ENCODE measurements around the gene NOVA1.

Gene NOVA1

DNA sequence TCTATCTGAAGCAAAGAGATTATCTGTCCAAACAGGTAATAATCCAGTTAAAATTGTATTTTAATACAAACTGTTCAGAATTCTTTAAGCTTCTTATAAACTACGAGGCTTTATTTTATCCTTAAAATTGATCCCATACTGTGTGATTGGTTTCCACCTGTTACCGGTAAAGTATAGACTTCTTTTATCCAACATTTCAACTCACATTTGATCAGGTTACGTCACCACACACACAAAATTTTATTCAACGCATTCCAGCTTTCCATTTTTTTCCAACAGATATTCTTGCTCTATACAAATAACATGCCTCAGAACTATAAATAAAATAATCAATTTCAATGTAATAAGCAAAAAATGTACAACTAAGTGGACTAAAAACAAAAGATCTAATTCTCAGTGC is 4.5 kb downstream of the NOVA1 start:
- DNase-seq = no peak

DNA sequence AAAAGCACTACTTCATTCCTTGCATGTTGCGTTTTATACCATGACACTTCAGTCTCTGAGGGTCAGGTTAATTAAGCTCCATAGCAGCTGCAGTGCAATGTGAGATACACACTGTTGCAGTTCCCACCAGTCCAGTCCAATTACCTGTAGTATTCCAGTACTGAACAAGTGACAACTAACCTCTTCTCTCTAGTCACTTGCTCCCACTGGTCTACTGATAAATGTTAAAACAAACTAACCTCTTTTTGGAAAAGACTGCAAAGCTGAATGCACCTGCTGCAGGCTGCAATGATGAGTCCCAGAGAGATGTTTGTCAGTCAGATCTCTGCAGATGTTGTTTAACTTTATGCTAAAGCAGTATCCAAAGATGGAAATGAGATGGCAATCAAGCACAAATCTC is 7.9 kb downstream of the NOVA1 start:
- DNase-seq = no peak

DNA sequence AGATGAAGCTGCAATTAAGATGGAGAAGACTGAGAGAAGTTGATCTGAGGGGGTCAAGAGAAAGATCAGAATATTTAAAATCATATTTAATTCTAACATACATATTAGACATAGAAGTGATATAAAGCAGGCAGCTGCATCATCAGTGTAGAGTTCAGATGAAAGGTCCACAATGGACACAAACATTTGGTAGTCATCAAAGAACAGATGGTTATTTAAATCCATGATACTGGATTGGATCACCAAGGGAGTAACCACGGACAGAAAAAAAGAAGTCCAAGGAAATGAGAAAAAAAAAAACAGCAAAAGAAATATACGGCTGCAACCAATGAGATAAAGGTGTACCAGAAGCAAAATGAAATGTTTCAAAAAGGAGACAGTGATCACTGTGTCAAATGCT is 20.1 kb downstream of the NOVA1 start:
- DNase-seq = no peak

DNA sequence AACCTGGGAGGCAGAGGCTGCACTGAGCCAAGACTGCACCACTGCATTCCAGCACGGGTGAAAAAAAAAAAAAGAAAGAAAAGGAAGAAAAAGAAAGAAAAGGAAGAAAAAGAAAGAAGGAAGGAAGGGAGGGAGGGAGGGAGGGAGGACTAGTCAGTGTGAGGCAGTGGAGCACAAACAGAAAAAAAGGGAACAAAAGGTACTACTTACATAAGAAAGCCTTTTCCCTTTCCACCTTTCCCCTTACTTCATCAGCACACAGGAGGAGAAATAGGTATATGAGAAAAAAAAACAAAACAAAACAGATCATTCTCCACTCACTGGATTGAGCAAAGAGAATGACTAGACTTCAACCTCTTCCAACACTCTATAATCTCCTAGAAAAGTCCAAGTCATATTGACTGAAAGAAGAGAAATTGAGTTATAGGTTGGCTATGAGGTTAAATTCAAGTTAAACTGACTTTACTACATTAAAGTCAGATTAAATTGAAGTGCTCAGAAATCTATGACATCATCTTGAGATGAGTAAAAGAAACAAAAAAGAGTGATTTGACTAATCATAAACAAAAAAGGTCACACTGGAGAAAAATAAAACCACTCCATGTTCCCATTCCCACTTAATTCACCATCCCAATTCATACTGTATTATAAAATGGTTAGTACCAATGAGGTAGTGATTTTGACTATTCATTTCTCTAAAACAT is 43.6 kb downstream of the NOVA1 start:
- DNase-seq = no peak

DNA sequence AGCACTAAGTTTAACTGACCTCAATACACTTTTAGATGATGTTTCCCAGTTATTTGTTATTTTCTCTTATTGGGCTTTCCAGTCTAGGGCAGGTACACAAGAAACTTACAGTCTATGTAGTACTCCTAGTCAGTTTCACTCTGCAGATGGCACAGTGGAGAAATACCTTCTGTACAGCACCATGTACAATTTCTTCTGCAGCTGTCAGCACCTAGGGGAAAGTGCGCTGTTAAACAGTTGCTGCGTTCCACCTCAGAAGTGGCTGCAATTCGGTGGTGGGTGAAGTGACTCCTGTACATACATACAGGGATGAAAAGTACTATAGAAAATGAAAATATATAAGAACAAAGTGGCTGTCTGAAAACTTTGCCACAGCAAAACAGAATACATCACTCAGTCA is 48.3 kb downstream of the NOVA1 start:
- no peak for DNase-seq

DNA sequence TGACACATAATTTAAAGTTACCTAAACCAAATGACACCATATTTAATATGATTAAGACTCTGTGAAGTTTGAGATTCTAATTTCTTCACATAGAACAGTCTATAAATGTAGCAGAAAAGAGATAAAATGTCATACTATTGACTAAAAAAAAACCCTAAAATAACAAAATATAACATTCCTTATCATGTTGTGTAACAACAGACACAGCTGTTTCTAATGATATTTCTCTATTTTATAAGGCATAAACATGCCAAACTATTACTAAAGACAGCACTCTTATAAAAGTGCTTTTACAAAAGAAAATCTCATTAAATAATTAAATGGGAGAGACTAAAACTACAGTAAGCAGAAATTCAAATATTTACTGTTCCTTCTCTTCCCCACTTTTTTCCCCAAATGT is 49.4 kb downstream of the NOVA1 start:
- DNase-seq = no peak

DNA sequence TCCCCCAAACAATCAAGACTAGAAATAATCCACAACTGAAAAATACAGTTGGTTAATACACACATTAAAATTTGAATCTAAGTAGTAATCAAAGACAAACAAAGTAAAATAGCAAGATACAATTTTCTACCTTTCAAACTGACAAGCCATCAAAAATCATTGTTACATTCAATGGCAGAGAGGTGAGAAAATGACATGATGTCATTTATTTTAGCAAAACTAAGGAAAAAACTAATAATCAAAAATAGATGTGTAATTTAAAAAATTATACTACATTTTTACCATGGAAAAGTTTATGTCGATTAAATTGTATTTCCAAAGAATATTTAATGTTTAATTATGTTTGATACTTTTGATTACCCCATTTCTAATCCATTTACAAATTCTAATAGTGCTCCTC is 59.7 kb downstream of the NOVA1 start:
- no peak for DNase-seq

DNA sequence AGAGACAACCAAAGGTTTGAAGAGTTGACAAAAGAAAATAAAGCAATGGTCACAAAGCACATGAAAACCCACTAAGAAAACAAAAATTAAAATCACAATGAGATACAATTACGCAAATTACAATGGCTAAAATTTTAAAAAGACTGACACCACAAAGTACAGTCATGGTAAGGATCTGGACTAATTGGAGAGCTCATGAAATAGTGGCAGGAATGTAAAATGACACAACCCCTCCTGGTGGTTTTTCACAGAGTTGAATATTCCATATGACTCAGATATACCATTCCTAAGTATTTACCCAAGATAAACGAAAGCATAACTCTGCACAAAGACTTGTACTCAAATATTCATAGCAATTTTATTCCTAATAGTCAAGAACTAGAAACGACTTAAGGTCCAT is 65.9 kb downstream of the NOVA1 start:
- no peak for DNase-seq

DNA sequence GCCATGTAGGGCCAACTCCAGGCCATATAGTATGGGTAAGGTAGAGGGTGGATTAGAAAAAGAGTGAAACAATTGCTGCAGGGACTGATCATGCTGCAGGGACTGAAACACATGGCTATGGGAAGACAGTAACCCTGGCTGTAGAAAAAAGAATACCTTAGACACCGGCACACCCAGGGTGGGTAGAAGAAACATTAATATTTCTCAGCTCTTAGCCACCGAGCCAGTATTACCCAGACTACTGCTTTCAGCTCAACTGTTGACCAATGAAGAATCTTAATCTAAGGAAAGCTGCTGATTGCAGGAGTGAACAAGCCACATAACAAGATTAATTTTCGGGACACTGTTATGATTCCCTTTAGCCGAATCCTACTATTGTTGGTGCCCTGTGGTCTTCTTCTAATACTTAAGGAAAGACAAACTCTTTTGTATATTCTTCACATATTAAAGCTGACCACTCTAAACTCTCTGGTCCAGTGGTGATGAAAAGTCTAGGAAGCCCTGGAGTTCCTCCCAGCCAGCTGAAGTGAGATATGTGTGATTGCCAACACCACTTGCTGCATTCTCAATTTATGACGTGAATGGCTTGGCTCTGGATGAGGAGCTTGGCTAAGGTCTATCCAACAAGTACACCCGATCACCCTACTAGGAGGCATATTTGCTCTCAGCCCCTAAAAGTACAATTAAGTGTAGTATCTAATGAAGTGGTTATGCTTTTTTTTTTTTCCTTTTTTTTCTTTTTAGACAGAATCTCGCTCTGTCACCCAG is 69.2 kb downstream of the NOVA1 start:
- no peak for DNase-seq

DNA sequence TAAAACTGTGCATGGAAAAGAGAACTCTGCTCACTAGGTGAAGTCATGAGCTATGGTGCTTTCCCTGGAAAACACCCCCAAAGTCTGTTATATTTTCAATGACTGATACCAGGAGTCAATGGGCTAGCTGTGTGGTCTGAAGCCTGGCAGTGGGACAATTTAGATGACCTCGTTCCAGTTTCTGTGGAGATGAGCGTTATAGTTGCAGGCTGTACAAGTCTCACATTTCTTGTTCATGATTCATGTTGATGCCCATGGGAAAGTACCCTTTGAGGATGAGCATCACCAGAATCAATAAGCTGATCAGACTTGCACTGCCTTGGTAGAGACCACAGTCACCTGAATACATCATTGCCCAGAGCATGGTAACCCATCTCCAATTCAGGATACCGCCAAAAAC is 70.7 kb downstream of the NOVA1 start:
- DNase-seq = no peak

DNA sequence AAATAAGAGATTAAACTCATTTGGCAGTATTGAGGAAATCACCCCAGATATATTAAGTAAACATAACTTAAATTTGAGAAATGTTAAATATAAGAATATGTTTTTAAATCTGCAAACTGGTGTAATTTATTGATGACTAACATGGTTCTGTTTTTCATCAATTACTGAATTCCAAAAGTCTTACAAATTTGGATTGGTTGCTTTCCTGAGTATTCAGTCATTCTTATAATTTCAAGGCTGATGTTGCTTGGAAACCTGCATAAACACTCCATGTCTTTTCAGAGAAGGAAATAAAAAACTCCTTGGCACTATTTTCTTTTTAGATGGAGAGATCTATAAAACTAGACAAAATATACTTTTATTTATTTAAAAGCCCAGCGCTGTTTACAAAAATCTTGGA is 71.7 kb downstream of the NOVA1 start:
- no peak for DNase-seq

DNA sequence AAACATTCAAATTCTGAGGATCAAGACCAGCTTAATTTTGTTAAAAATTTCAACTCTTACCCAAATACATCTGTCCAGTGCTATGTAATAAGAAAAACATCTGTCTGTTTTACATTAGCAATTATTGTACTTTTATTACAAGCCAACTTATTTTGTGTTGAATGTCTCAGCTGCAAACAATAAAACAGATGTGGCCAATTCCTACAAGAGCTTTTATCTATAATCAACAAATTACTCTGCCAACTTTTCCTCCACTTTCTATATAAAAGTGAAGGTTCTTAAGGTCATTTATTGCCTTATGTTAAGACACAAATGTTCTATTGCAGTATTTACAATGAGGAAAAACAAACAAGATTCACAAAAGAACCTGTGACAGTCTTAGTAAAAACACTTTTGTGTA is 72.7 kb downstream of the NOVA1 start:
- no peak for DNase-seq

DNA sequence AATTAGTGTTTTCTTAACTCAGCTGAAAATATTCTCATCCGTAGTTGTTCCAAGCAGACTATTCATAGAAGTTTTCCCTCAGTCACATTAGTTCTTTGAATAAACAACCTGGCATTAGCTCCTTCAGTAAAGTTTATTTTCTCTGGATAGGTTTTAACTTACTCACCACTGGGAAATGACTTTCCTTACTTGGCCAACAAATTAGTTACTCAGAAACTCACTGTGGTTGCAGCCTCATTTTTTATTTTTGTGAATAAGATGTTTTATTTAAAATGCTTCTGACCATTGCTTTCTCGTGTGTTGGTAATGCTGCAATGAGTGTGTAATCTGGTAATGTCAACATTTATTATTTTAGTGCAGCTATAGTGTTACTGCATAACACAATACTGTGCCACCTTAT is 74.9 kb downstream of the NOVA1 start:
- DNase-seq = no peak

DNA sequence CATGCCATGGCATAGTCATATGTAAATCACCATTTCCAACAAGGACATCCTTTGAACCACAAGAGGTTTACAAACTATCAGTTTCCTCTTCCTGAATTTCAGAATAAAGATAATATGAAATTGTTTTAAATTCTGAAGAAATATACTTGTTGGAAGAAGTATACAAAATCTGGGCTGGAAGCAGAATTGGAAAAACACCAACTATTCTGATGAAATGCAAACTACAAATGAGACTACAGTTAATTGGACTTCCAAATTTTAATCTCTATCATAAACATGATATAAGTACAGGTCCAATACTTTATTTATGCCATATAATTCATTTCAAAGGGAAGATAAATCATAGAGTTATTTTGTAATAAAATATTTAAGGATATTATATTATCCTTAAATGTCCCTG is 80.1 kb downstream of the NOVA1 start:
- DNase-seq = no peak

DNA sequence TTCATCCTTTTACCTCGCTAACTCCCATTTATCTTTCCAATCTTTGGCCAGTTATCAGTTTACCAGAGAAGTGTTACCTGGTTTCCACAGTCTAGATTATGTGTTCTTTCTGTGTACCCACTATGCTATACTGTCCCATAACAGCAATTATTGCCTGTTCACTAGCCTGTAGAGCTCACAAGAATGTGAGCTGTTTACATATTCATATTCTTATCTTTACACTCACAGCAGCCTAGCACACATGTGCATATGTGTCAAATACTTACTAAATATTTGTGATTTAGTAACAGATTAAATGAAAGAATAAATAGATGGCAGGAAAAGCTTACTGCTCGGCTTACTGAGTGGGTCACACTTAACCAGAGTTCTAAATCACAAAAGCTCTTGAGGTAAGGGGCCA is 97.8 kb downstream of the NOVA1 start:
- DNase-seq = no peak

DNA sequence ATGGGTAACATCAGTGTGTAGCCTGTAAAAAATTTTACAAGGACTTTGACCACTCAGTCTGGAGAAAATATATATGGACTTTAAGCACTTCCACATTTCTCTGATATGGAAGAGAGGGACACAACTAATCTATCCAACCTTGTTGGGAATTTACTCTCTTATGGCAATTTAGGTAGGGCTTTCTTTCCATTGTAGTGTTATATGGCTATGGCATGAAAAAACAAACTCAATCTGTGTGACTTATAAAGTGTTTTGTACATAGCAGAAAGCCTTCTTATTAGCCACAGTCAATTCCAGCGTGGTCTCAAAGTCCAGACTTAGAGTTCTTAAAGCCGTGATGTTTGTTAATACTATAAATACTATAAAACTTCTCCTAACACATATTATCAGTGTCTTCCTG is 98.3 kb downstream of the NOVA1 start:
- DNase-seq = no peak

DNA sequence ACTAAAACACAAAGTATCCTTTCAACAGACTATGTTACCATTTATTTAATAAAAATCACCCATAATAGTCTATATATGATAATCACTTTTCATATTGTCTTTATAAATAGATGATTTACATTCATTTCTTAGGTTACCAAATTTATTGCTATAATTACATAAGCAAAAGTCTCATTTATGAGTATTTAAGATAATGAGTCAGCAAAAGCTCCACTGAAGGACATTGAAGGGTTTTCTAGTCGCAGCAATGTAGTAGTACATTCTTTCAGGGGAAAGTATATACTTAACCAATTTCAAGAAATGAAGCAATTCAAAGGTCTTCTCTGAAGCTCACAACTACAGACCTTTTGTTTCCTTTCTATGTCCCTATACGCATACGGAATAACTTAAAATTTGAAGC is 110.9 kb downstream of the NOVA1 start:
- no peak for DNase-seq

DNA sequence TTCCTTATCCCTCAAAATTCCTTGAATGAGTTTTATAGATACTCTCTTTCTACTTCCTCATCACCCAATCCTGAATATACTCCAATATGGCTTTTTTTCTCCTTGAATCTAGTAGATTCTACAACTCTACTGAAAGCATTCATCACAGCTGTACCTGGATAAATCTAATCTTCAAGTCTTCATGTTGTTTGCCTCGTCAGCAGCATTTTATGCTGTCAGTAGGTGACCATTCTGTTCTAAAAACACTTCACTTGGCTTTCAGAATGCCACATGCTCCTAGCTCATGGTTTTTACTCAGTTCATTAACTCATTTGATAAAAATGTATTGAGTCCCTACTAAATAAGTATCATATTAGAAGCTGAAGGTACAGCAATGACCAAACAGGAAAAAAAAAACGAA is 113.3 kb downstream of the NOVA1 start:
- no peak for DNase-seq

DNA sequence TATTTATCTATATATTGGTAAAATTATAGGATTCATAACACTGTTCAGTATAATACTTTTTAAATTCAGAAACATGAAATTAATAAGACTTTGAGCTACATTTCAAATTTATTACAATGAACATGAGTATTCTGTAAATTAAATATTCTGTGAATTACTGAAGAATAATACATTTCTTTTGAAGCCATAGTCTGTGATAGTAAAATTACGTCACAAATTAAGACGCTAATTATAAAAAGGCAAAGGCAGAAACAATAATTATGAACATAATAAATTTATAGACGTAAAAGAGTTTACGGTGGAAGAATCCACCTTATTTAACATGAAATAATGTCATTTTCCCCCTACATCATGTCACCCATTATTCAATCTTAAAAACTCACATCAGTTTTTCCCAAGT is 118.9 kb downstream of the NOVA1 start:
- DNase-seq = no peak

DNA sequence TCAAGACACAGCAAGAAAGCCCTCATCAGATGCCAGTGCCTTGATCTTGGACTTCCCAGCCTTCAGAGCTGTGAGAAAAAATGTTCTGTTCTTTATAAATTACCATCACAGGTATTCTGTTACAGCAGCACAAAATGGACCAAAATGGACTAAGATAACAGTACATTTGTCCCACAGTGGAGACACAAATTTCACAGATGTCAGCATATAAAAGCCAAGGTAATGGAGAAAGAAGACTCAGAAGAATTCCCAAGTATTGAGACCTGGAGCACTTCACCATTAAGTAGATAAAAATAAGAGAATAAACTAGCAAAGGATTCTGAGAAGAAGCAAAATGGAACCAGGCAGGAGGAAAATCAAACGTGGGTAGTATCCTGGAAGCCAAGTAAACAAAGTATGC is 131.0 kb downstream of the NOVA1 start:
- no peak for DNase-seq

DNA sequence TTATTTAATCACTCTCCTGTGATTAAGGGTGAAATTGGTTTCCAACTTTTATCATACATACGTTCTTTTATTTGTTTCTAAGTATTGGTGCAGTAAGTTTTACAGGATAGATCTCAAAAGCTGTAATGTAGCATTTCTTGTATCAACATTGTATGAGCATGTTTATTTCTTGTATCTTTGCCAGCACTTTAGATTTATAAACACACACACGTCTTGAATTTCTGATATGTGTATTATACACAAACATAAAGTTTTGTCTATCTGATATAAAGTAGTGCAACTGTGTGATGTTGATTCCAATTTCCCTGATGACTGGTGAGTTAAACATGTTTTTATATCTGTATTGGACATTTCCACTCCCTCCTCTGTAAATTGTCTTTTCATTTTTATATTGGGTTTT is 134.7 kb downstream of the NOVA1 start:
- DNase-seq = no peak

DNA sequence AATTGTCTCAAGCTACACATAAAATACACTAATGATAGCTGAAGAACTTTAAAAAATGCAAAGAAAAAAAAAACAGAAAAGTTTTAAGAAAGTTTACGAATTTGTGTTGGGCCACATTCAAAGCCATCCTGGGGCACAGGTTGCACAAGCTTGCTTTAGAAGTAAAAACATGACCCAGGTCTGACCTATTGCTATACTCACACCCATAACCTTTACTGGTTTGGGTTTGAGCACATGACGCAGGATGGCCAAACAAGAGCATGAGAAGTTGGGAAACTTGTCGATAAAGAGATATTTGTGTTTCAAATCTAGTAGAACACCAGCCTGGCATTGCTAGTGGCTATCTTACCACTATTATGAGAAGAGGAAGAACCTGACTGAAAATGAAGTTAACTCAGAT is 143.7 kb downstream of the NOVA1 start:
- no peak for DNase-seq

DNA sequence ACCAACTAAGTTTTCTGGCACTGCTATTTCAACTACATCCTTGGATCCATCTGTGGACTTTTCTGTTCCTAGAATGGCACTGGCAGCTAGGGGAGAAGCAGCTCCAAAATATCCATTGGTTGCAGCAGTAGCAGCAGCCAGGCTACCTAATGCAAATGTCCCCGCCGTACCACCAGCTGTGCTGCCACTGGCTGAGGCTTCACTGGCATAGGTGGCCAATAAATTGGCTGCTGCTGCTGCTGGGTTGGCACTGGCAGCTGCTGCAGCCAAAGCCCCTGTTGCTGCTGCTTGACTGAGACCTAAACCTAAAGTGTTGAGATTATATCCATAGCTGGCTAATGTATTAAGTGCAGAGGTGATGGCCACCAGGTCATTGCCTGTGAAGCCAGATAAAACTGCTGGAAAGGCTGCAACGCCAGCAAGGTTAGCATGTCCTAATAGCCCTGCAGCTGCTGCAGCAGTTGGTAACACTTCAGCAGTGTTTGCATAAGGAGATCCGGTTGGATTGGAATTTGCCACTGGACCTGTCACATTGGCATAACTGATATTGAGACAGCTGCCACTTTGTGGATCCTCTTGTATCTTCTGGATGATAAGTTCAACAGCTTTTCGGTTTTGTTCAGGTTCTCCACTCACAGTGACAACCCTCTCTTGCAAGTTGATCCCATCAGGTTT is 149.5 kb downstream of the NOVA1 start:
- DNase-seq = peak; percentile 51

DNA sequence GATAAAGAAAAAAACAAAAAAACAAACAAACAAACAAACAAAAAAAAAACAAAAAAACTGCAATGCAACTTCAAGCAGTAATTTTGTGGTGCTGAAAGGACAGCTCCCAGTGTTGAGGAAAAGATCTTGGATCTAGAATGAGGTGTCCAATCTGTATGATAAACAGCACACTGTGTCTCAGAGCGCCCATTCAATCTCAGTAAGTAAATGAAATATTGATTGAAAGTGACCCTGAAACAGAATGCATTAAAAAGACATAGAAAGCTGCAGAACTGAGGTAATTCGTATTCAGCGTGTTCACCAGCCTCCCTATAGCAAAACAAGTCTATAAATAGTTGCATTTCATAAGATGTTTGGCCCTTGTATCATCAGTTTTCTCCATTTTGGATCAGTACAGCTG is 153.0 kb downstream of the NOVA1 start:
- no peak for DNase-seq

Measured in NCI-H69 (cell line).